ENCODE data around the gene ACSBG1.
A peak's percentile ranks its signal among the peaks of the same experiment; 100 is the strongest.

The ACSBG1 gene

DNA sequence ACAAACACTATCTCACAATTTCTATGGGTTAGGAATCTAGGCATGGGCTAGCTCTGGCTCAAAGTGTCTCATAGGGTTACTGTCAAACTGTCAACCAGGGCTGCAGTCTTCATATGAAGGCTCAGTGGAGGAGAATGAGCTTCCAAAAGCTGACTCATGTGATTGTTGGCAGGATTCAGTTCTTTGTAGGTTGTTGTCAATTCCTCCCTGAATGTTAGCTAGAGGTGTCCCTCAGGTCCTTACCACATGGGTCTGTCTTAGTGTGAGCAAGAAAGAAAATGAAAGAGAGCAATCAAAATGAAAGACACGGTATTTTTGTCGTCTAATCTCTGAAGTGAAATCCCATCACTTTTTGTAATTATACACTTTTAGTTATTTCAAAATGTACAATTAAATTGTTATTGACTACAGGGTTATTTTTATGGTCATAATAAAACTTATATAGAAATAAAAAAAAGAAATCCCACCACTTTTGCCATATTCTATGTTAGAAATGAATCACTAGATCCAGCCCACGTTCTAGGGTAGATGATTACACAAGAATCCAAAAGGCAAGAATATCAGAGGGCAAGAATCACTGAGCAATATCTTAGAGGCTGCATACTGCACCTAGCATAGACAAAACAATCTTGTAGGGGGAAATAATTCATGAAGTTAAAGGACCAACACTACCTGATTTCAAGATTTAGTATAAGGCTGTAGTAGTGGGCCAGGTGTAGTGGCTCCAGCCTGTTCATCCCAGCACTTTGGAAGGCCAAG is 8.4 kb downstream of the ACSBG1 start:
- H3K4me1 ChIP-seq (ENCODE audit: low read length): peaks cover 11% of the 10 kb centered on the region
- H2AFZ ChIP-seq (ENCODE audit: low read length): no peak overlapping the region
- no peaks in the 10 kb centered on the region for H3K27me3 ChIP-seq (replicated peaks; ENCODE audit: insufficient read depth, low read length)
- no peaks in the 10 kb centered on the region for H4K20me1 ChIP-seq (ENCODE audit: insufficient read depth, low read length)
- no peaks in the 10 kb centered on the region for H3K9me3 ChIP-seq (replicated peaks; ENCODE audit: insufficient read depth, low read length)
- no peak overlapping the region for H3K4me2 ChIP-seq (ENCODE audit: low read depth, low read length)
- no peaks in the 10 kb centered on the region for H3K9me2 ChIP-seq (replicated peaks; ENCODE audit: insufficient read depth, low read length)
- DNase-seq: no peak
- H3K79me2 ChIP-seq (ENCODE audit: low read length): no peaks in the 10 kb centered on the region
- H3K27ac ChIP-seq (ENCODE audit: low read length): no peak overlapping the region
- H3F3A ChIP-seq (ENCODE audit: insufficient read depth, low read length): no peaks in the 10 kb centered on the region
- H3K4me3 ChIP-seq (ENCODE audit: low read length): no peak overlapping the region
- no peak for TF ChIP-seq EZH2phosphoT487 (IDR thresholded peaks at IDR 0.05; ENCODE audit: low read length)
- TF ChIP-seq EZH2 (optimal IDR thresholded peaks at IDR 0.05; ENCODE audit: low read depth, low read length): no peak
- TF ChIP-seq, protein P1, sequence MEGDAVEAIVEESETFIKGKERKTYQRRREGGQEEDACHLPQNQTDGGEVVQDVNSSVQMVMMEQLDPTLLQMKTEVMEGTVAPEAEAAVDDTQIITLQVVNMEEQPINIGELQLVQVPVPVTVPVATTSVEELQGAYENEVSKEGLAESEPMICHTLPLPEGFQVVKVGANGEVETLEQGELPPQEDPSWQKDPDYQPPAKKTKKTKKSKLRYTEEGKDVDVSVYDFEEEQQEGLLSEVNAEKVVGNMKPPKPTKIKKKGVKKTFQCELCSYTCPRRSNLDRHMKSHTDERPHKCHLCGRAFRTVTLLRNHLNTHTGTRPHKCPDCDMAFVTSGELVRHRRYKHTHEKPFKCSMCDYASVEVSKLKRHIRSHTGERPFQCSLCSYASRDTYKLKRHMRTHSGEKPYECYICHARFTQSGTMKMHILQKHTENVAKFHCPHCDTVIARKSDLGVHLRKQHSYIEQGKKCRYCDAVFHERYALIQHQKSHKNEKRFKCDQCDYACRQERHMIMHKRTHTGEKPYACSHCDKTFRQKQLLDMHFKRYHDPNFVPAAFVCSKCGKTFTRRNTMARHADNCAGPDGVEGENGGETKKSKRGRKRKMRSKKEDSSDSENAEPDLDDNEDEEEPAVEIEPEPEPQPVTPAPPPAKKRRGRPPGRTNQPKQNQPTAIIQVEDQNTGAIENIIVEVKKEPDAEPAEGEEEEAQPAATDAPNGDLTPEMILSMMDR (IDR thresholded peaks at IDR 0.05; ENCODE audit: low read length): no peak
- H3K36me3 ChIP-seq (replicated peaks; ENCODE audit: insufficient read depth, low read length): no peaks in the 10 kb centered on the region
- no peak overlapping the region for H3K9ac ChIP-seq (ENCODE audit: low read length)

DNA sequence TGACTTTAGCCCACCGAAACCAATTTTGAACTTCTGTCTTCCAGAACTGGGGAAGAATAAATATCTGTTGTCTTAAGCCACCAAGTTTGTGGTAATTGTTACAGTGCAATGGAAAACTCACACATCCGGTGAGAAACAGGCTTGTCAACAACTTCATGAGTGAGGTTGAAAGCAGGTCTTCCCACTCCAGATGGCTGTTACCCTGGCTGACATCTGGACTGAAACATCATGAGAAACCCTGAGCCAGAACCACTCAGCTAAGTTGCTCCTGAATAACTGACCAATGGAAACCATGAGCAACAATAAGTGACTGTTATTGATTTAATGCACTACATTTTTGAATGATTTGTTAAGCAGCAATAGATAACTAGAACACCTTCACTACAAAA is 10.3 kb downstream of the ACSBG1 start:
- Histone ChIP-seq H3K9me2 (replicated peaks; ENCODE audit: insufficient read depth, low read length) (no peaks in the 10 kb centered on the region), H3K4me1 (ENCODE audit: low read length) (peaks cover 11% of the 10 kb centered on the region), H3K27me3 (replicated peaks; ENCODE audit: insufficient read depth, low read length) (no peaks in the 10 kb centered on the region), H3F3A (ENCODE audit: insufficient read depth, low read length) (no peaks in the 10 kb centered on the region), H2AFZ (ENCODE audit: low read length) (no peak overlapping the region), H3K36me3 (replicated peaks; ENCODE audit: insufficient read depth, low read length) (no peaks in the 10 kb centered on the region), H3K9ac (ENCODE audit: low read length) (no peak overlapping the region), H3K79me2 (ENCODE audit: low read length) (no peaks in the 10 kb centered on the region), H3K9me3 (replicated peaks; ENCODE audit: insufficient read depth, low read length) (no peaks in the 10 kb centered on the region), H3K4me3 (ENCODE audit: low read length) (no peak overlapping the region), H3K27ac (ENCODE audit: low read length) (peak overlapping the region; percentile 30; the same call in 1 of the 2 replicates), H3K4me2 (ENCODE audit: low read depth, low read length) (no peak overlapping the region; the same call in 1 of the 2 replicates), H4K20me1 (ENCODE audit: insufficient read depth, low read length) (no peaks in the 10 kb centered on the region)
- DNase-seq: peak; percentile 52
- TF ChIP-seq, protein P1 (IDR thresholded peaks at IDR 0.05; ENCODE audit: low read length): no peak
- TF ChIP-seq EZH2phosphoT487 (IDR thresholded peaks at IDR 0.05; ENCODE audit: low read length) (no peak), EZH2 (optimal IDR thresholded peaks at IDR 0.05; ENCODE audit: low read depth, low read length) (no peak)

DNA sequence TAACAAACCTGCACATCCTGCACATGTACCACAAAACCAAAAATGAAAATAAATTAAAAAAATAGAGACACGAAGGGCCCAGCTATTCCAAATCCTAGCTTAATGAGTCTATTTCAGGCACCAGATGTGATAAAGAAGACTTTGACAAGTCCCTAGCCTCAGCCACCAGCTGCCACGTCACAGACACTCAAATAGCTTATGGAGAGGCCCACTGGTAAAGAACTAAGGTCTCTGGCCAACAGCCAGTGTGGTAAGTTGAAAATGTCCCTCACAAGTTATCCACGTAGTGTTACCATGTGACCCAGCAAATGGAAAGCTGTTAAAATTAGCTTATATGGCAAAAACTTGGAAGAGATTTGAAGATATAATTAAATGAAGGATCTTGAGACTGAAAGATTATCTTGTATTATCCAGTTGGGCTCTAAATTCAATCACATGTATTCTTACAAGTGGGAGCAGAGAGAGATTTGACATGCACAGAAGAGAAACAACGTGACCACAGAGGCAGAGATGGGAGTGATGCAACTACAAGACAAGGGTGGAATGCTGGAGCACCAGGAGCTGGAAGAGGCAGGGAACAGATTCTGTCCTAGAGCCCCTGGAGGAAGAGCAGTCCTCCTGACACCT is 10.9 kb downstream of the ACSBG1 start:
- no peak overlapping the region; the same call in 1 of the 2 replicates for H3K4me2 ChIP-seq (ENCODE audit: low read depth, low read length)
- peaks cover 11% of the 10 kb centered on the region for H3K4me1 ChIP-seq (ENCODE audit: low read length)
- no peak for TF ChIP-seq EZH2 (optimal IDR thresholded peaks at IDR 0.05; ENCODE audit: low read depth, low read length)
- TF ChIP-seq, protein P1 (IDR thresholded peaks at IDR 0.05; ENCODE audit: low read length): no peak
- no peak for TF ChIP-seq EZH2phosphoT487 (IDR thresholded peaks at IDR 0.05; ENCODE audit: low read length)
- no peaks in the 10 kb centered on the region for H3K36me3 ChIP-seq (replicated peaks; ENCODE audit: insufficient read depth, low read length)
- no peaks in the 10 kb centered on the region for H3K27me3 ChIP-seq (replicated peaks; ENCODE audit: insufficient read depth, low read length)
- no peaks in the 10 kb centered on the region for H3K79me2 ChIP-seq (ENCODE audit: low read length)
- H3K9me2 ChIP-seq (replicated peaks; ENCODE audit: insufficient read depth, low read length): no peaks in the 10 kb centered on the region
- H3K27ac ChIP-seq (ENCODE audit: low read length): peak overlapping the region; percentile 30; the same call in 1 of the 2 replicates
- DNase-seq: no peak
- no peak overlapping the region for H2AFZ ChIP-seq (ENCODE audit: low read length)
- H3K9ac ChIP-seq (ENCODE audit: low read length): no peak overlapping the region
- H3K9me3 ChIP-seq (replicated peaks; ENCODE audit: insufficient read depth, low read length): no peaks in the 10 kb centered on the region
- H3F3A ChIP-seq (ENCODE audit: insufficient read depth, low read length): no peaks in the 10 kb centered on the region
- no peaks in the 10 kb centered on the region for H4K20me1 ChIP-seq (ENCODE audit: insufficient read depth, low read length)
- H3K4me3 ChIP-seq (ENCODE audit: low read length): no peak overlapping the region

Measured in MM.1S (cell line).